HepG2 (cell line): ENCODE data around the gene CCDC136. TPM values are rescaled to one million over a fixed set of nuclear protein-coding genes. Genes with fewer than 3 reads are reported as not detected.

ENCODE experiments used
- ATAC-seq: fragments of 200-7000 bp; cut with Tn5 transposase; 3 replicates; pipeline ENCODE4 v1.9.1; 2020; ENCODE audit warnings: mild to moderate bottlenecking, moderate library complexity
- BruUV-seq: library from RNA; stranded (reverse); fragments of 400-500 nt; replicated peaks from 2 replicates; lab custom pipeline; 2021; lab: Mats Ljungman, UMichigan
- CTCF ChIA-PET: fragments of 300-600 bp; formaldehyde crosslinking; extraction: SDS; loops from one replicate; lab custom pipeline; 2021; ENCODE audit warnings: low total read pairs, inconsistent platforms, low intra/inter-chr PET ratio; lab: Yijun Ruan, JAX
- POLR2A ChIA-PET: fragments of 350-600 bp; sonication (Branson Sonifier 250); formaldehyde crosslinking; loops from one replicate; lab custom pipeline; 2020; ENCODE audit warnings: antibody characterized with exemption, inconsistent platforms; lab: Yijun Ruan, JAX
- DNase-seq: peaks from one replicate; pipeline ENCODE4 v3.0.0-alpha.2; 2015; ENCODE audit warnings: low spot score
- FAIRE-seq: peaks from 3 replicates; lab custom pipeline; 2011; peaks lifted over from hg19 to GRCh38; lab: Jason Lieb, UNC
- H2AFZ ChIP-seq: one replicate; pipeline ENCODE4 v1.6.1; 2011; ENCODE audit warnings: low read length, inconsistent platforms
- H3K27ac ChIP-seq: fragments of 300-600 bp; 3 replicates; pipeline ENCODE4 v1.8.0; 2011; ENCODE audit warnings: mixed run types, mild to moderate bottlenecking, mixed read lengths, low read length, inconsistent platforms; ENCODE audit not compliant: insufficient read depth; ENCODE audit errors: extremely low read length
- H3K27me3 ChIP-seq, 2 experiments: fragments of 200-600 bp in 1 of 2; 2 replicates in 1 of 2; 3 replicates in 1 of 2; pipeline versions ENCODE4 v1.6.0 to v1.8.0; 2011; ENCODE audit warnings: low read length in 2 of 2, mild to moderate bottlenecking in 2 of 2, moderate library complexity in 2 of 2, inconsistent platforms in 1 of 2; ENCODE audit not compliant: insufficient read depth in 2 of 2, control insufficient read depth in 1 of 2
- H3K36me3 ChIP-seq, 2 experiments: fragments of 200-600 bp in 1 of 2; replicated peaks in 1 of 2; 2 replicates in 1 of 2; 3 replicates in 1 of 2; pipeline versions ENCODE4 v1.5.1 to v1.8.0; 2011; ENCODE audit warnings: low read length in 2 of 2, inconsistent platforms in 1 of 2; ENCODE audit not compliant: insufficient read depth in 2 of 2, control insufficient read depth in 1 of 2
- H3K4me1 ChIP-seq: 2 replicates; pipeline ENCODE4 v1.5.1; 2012; ENCODE audit warnings: low read length, inconsistent platforms; ENCODE audit not compliant: insufficient read depth
- H3K4me2 ChIP-seq: 2 replicates; pipeline ENCODE4 v1.6.0; 2011; ENCODE audit warnings: low read depth, low read length, inconsistent platforms
- H3K4me3 ChIP-seq, 3 experiments: fragments of 200-600 bp in 1 of 3; sonication (generic), shearing (Covaris generic) in 1 of 3; replicated peaks in 1 of 3; 2 replicates each; pipeline ENCODE4 v1.5.1; 2011 to 2016; ENCODE audit warnings: low read length in 3 of 3, inconsistent platforms in 2 of 3, low read depth in 2 of 3, mild to moderate bottlenecking in 2 of 3, control low read depth in 1 of 3, mixed read lengths in 1 of 3; ENCODE audit not compliant: insufficient read depth in 1 of 3
- H3K79me2 ChIP-seq: one replicate; pipeline ENCODE4 v1.6.1; 2011; ENCODE audit warnings: low read length, inconsistent platforms; ENCODE audit not compliant: insufficient read depth
- H3K9ac ChIP-seq: 2 replicates; pipeline ENCODE4 v1.6.0; 2011; ENCODE audit warnings: mild to moderate bottlenecking, low read depth, low read length, inconsistent platforms; ENCODE audit not compliant: insufficient read depth
- H3K9me3 ChIP-seq: 2 replicates; pipeline ENCODE4 v1.5.1; 2012; ENCODE audit warnings: mild to moderate bottlenecking, low read length
- H4K20me1 ChIP-seq: 2 replicates; pipeline ENCODE4 v1.6.0; 2011; ENCODE audit warnings: inconsistent platforms, mild to moderate bottlenecking, low read length, moderate library complexity; ENCODE audit not compliant: insufficient read depth
- GABPA ChIP-seq, 2 experiments: IDR thresholded peaks; 2 replicates each; pipeline ENCODE4 v1.6.1; 2011 to 2016; ENCODE audit warnings: low read depth in 2 of 2, low read length in 1 of 2, missing biosample characterization in 1 of 2, missing genetic modification characterization in 1 of 2
- KDM5B ChIP-seq: sonication (generic); formaldehyde crosslinking; IDR thresholded peaks from 2 replicates; pipeline ENCODE4 v1.4.0; 2020; ENCODE audit warnings: missing genetic modification reagents, mild to moderate bottlenecking, borderline replicate concordance
- LCORL ChIP-seq, 2 experiments: fragments of 450-650 bp in 1 of 2; sonication (generic) in 1 of 2; formaldehyde crosslinking in 1 of 2; IDR thresholded peaks; 2 replicates each; pipeline versions ENCODE4 v1.5.0 to v1.6.1; 2017 to 2020; ENCODE audit warnings: antibody characterized with exemption in 1 of 2, missing genetic modification reagents in 1 of 2
- NBN ChIP-seq: fragments of 450-650 bp; conservative IDR thresholded peaks from 2 replicates; pipeline ENCODE4 v1.6.1; 2017
- TGIF2 ChIP-seq: IDR thresholded peaks from 2 replicates; pipeline ENCODE4 v1.6.1; 2016; ENCODE audit warnings: control low read depth, missing compliant biosample characterization
- U2AF1 ChIP-seq: fragments of 200-400 bp; formaldehyde crosslinking; optimal IDR thresholded peaks from 2 replicates; pipeline ENCODE3; 2017; ENCODE audit warnings: mild to moderate bottlenecking, low read depth, low read length
- YEATS2 ChIP-seq: sonication (generic); formaldehyde crosslinking; IDR thresholded peaks from 2 replicates; pipeline ENCODE4 v1.4.0; 2020; ENCODE audit warnings: missing genetic modification reagents, borderline replicate concordance
- WGBS: methylation state at CpG from one replicate; pipeline ENCODE4 v1.1.6; 2017; ENCODE audit warnings: low lambda C conversion rate; 5-methylcytosine and 5-hydroxymethylcytosine counted together
- in situ Hi-C: cut with HindIII; loops from 2 replicates; pipeline ENCODE4 v1.10.0; 2017; ENCODE audit warnings: low pct_unique_long_range_greater_than_20kb; ENCODE audit not compliant: extremely low pct_ligation_motif_present
- intact Hi-C: fragments of 100-400 bp; cut with micrococcal nuclease; formaldehyde crosslinking; loops from one replicate; pipeline ENCODE4 v1.10.0; 2022; ENCODE audit not compliant: unreplicated experiment
- polyA plus RNA-seq, 8 experiments: library from polyadenylated mRNA; depleted of rRNA in 3 of 8; stranded (reverse) in 7 of 8; unstranded in 1 of 8; fragments of >200 nt; fragmentation: Illumina TruSeq in 4 of 8; extraction: Trizol in 4 of 8; gene quantifications; 2 replicates each; pipeline versions ENCODE4 v1.2.1 to v1.2.3, GENCODE V29; 2011 to 2016; ENCODE audit warnings: low read depth in 4 of 8, missing spikeins in 1 of 8, mixed read lengths in 1 of 8; ENCODE audit not compliant: insufficient read depth in 1 of 8
- total RNA-seq, 5 experiments: library from RNA; depleted of rRNA; stranded (reverse); fragments of >200 nt; fragmentation: Illumina TruSeq; extraction: Trizol; gene quantifications; 2 replicates each; pipeline ENCODE4 v1.2.3, GENCODE V29; 2016; ENCODE audit warnings: low read depth in 1 of 5
- TF ChIP-seq, protein P1 (sequence below): sonication (generic); formaldehyde crosslinking; IDR thresholded peaks from 2 replicates; pipeline ENCODE4 v1.9.0; 2022; ENCODE audit warnings: low read depth, missing genetic modification reagents
- TF ChIP-seq, protein P2 (sequence below): IDR thresholded peaks from 2 replicates; pipeline ENCODE4 v1.6.1; 2016; ENCODE audit warnings: missing compliant biosample characterization, missing genetic modification reagents, borderline replicate concordance
- TF ChIP-seq, protein P3 (sequence below): sonication (generic); formaldehyde crosslinking; IDR thresholded peaks from 2 replicates; pipeline ENCODE4 v1.5.0; 2020; ENCODE audit warnings: mild to moderate bottlenecking, missing genetic modification reagents, moderate library complexity
- TF ChIP-seq, protein P4 (sequence below): sonication (generic); formaldehyde crosslinking; IDR thresholded peaks from 2 replicates; pipeline ENCODE4 v1.8.0; 2022; ENCODE audit warnings: mild to moderate bottlenecking, missing genetic modification reagents, borderline replicate concordance
- TF ChIP-seq, protein P5 (sequence below): sonication (generic); formaldehyde crosslinking; IDR thresholded peaks from 2 replicates; pipeline ENCODE4 v1.8.0; 2022; ENCODE audit warnings: mild to moderate bottlenecking, missing genetic modification reagents
- TF ChIP-seq, protein P6 (sequence below): sonication (generic); formaldehyde crosslinking; IDR thresholded peaks from 2 replicates; pipeline ENCODE4 v1.4.0; 2020; ENCODE audit warnings: mild to moderate bottlenecking, missing genetic modification reagents

The CCDC136 gene
- total and polyA plus RNA-seq, 2 of the 13 experiments (the other 11 are each of a cell fraction or from before 2014, with no cell fraction given): 0.04 to 0.38 TPM

DNA sequence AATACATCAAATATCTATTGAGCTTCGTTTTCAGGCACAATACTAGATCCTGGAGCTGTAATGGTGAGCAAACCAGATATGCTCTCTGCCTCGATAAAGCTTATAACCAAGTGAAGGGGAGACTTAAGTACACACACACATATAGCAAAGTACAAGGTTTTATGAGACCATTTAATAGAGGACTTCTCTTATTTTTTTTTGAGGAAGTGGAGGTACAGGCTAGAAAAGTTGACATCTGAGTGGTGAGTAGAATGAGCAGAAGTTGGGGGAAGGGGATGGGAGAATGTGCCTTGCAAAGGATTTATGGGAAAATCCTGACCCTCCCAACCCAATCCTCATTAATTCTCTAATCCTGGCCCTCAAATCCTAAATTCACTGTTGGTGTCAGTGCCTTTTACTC, 7.7 kb downstream of the CCDC136 start (continued):
- TF ChIP-seq, protein P1, sequence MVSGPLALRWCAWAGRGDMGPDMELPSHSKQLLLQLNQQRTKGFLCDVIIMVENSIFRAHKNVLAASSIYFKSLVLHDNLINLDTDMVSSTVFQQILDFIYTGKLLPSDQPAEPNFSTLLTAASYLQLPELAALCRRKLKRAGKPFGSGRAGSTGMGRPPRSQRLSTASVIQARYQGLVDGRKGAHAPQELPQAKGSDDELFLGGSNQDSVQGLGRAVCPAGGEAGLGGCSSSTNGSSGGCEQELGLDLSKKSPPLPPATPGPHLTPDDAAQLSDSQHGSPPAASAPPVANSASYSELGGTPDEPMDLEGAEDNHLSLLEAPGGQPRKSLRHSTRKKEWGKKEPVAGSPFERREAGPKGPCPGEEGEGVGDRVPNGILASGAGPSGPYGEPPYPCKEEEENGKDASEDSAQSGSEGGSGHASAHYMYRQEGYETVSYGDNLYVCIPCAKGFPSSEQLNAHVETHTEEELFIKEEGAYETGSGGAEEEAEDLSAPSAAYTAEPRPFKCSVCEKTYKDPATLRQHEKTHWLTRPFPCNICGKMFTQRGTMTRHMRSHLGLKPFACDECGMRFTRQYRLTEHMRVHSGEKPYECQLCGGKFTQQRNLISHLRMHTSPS (CRISPR knock-in tag): no peak
- no peak for TF ChIP-seq KDM5B (CRISPR knock-in tag)
- TF ChIP-seq LCORL (IDR thresholded peaks at IDR 0.05): no peak
- no peak for TF ChIP-seq LCORL (CRISPR knock-in tag; IDR thresholded peaks at IDR 0.05)
- TF ChIP-seq, protein P2, sequence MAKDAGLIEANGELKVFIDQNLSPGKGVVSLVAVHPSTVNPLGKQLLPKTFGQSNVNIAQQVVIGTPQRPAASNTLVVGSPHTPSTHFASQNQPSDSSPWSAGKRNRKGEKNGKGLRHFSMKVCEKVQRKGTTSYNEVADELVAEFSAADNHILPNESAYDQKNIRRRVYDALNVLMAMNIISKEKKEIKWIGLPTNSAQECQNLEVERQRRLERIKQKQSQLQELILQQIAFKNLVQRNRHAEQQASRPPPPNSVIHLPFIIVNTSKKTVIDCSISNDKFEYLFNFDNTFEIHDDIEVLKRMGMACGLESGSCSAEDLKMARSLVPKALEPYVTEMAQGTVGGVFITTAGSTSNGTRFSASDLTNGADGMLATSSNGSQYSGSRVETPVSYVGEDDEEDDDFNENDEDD (CRISPR knock-in tag): no peak
- TF ChIP-seq, protein P3, sequence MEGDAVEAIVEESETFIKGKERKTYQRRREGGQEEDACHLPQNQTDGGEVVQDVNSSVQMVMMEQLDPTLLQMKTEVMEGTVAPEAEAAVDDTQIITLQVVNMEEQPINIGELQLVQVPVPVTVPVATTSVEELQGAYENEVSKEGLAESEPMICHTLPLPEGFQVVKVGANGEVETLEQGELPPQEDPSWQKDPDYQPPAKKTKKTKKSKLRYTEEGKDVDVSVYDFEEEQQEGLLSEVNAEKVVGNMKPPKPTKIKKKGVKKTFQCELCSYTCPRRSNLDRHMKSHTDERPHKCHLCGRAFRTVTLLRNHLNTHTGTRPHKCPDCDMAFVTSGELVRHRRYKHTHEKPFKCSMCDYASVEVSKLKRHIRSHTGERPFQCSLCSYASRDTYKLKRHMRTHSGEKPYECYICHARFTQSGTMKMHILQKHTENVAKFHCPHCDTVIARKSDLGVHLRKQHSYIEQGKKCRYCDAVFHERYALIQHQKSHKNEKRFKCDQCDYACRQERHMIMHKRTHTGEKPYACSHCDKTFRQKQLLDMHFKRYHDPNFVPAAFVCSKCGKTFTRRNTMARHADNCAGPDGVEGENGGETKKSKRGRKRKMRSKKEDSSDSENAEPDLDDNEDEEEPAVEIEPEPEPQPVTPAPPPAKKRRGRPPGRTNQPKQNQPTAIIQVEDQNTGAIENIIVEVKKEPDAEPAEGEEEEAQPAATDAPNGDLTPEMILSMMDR (CRISPR knock-in tag): no peak

DNA sequence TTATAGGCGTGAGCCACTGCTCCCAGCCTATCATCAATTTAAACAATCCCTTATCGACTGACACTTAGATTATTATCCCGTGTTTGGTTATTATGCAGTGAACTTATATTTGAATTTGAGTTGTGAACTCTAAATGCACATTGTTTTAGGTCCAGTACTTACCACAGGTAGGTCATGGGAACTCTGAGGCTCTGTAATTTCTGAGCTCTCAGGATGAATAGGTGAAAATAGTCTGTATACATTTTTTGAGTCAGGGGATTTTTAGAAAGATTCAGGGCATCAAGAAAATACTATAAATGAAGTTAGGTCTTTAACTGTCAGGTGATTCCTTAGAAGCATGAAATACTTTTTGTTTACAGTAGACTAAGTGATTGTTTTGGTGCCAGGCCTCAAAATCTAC, 8.8 kb downstream of the CCDC136 start:
- peaks cover 3 to 13% of the 10 kb centered on the region in 2 experiments; a peak in 2 of 5 replicates for H3K27me3 ChIP-seq
- H3K4me3 ChIP-seq: no peak overlapping the region
- in situ Hi-C loops (no loop called here), intact Hi-C loops (no loop called here)
- no peak for ATAC-seq
- H3K27ac ChIP-seq: no peak overlapping the region
- no peak overlapping the region for H2AFZ ChIP-seq
- H3K4me2 ChIP-seq: no peak overlapping the region
- DNase-seq: no peak
- no peaks in the 10 kb centered on the region for H3K9me3 ChIP-seq
- no peaks in the 10 kb centered on the region for H4K20me1 ChIP-seq
- H3K36me3 ChIP-seq: no peaks in the 10 kb centered on the region
- ChIA-PET POLR2A (no interaction called here), CTCF (no interaction called here)
- WGBS: 44% methylated on average over 3 of the region's 3 CpGs
- TF ChIP-seq U2AF1: no peak
- TF ChIP-seq, protein P4, sequence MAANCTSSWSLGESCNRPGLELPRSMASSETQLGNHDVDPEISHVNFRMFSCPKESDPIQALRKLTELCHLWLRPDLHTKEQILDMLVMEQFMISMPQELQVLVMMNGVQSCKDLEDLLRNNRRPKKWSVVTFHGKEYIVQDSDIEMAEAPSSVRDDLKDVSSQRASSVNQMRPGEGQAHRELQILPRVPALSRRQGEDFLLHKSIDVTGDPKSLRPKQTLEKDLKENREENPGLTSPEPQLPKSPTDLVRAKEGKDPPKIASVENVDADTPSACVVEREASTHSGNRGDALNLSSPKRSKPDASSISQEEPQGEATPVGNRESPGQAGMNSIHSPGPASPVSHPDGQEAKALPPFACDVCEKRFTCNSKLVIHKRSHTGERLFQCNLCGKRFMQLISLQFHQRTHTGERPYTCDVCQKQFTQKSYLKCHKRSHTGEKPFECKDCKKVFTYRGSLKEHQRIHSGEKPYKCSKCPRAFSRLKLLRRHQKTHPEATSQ (CRISPR knock-in tag): no peak
- TF ChIP-seq, protein P5, sequence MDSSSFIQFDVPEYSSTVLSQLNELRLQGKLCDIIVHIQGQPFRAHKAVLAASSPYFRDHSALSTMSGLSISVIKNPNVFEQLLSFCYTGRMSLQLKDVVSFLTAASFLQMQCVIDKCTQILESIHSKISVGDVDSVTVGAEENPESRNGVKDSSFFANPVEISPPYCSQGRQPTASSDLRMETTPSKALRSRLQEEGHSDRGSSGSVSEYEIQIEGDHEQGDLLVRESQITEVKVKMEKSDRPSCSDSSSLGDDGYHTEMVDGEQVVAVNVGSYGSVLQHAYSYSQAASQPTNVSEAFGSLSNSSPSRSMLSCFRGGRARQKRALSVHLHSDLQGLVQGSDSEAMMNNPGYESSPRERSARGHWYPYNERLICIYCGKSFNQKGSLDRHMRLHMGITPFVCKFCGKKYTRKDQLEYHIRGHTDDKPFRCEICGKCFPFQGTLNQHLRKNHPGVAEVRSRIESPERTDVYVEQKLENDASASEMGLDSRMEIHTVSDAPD (CRISPR knock-in tag): no peak
- TF ChIP-seq YEATS2 (CRISPR knock-in tag): no peak
- no peak for TF ChIP-seq GABPA (IDR thresholded peaks at IDR 0.05; ENCODE audit: low read depth, low read length)
- TF ChIP-seq GABPA (CRISPR knock-in tag; IDR thresholded peaks at IDR 0.05; ENCODE audit: low read depth): no peak
- no peak for TF ChIP-seq NBN
- TF ChIP-seq, protein P6, sequence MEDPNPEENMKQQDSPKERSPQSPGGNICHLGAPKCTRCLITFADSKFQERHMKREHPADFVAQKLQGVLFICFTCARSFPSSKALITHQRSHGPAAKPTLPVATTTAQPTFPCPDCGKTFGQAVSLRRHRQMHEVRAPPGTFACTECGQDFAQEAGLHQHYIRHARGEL: no peak
- TF ChIP-seq TGIF2 (CRISPR knock-in tag): no peak
- no peak overlapping the region for H3K9ac ChIP-seq
- no TSS peak for BruUV-seq
- no peaks in the 10 kb centered on the region for H3K4me1 ChIP-seq
- no peaks in the 10 kb centered on the region for H3K79me2 ChIP-seq
- FAIRE-seq: no peak
